Right cardiac atrium (tissue), 5 donors: ENCODE data around the gene ME3. TPM values are rescaled to one million over a fixed set of nuclear protein-coding genes. Genes with fewer than 3 reads are reported as not detected.

Experiments used
- ATAC-seq, 2 donors: fragments of 200-7000 bp; cut with Tn5 transposase; one replicate each; pipeline versions ENCODE4 v1.8.0 to v1.9.1; 2020; ENCODE audit warnings: moderate library complexity in 2 of 2, mild to moderate bottlenecking in 1 of 2
- DNase-seq, 3 donors: peaks; one replicate each; pipeline ENCODE4 v3.0.0-alpha.2; 2020
- H3K27ac ChIP-seq: one replicate; pipeline ENCODE4 v1.5.1; 2013; ENCODE audit warnings: mild to moderate bottlenecking, low read length, control low read depth, moderate library complexity
- H3K27me3 ChIP-seq: one replicate; pipeline ENCODE4 v1.6.1; 2013; ENCODE audit not compliant: control insufficient read depth, insufficient read depth
- H3K4me1 ChIP-seq: one replicate; pipeline ENCODE4 v1.6.1; 2013; ENCODE audit warnings: low read length; ENCODE audit not compliant: control insufficient read depth, insufficient read depth
- H3K4me3 ChIP-seq: one replicate; pipeline ENCODE4 v1.5.1; 2013; ENCODE audit warnings: low read length, control low read depth
- H3K9me3 ChIP-seq: one replicate; pipeline ENCODE4 v1.6.1; 2013; ENCODE audit warnings: low read length; ENCODE audit not compliant: control insufficient read depth
- WGBS: extraction: QIAGEN DNeasy Blood & Tissue Kit; methylation state at CpG from one replicate; pipeline ENCODE4 v1.1.7; 2013; 5-methylcytosine and 5-hydroxymethylcytosine counted together
- intact Hi-C, 4 donors: fragments of 100-400 bp; cut with DNase I; formaldehyde crosslinking; loops; one replicate each; pipeline versions ENCODE4 v1.11.0 to v1.14.0; 2022 to 2023
- polyA plus RNA-seq: library from polyadenylated mRNA; stranded (reverse); fragments of 200-250 nt; gene quantifications from one replicate; pipeline ENCODE4 v1.2.3, GENCODE V29; 2013
- total RNA-seq, 4 donors: library from RNA; stranded (reverse); fragmentation: NEBNext Ultra II Directional; extraction: Animal tissue kit (Norgen Biotek cat#: 25700); gene quantifications; one replicate each; pipeline ENCODE4 v1.2.1, GENCODE V29; 2021
- donor health status: healthy with polysubstance abuse.
- donor health status: DM: no; HTN: yes; CAD: no.
- donor health status: DM: no; HTN: no; CAD: no.
- donor health status: DM: no; HTN: yes; CAD: no; lungs with severe emphysema.
- donor health status: DM: yes; HTN: yes; CAD: no.

Gene ME3
- total and polyA plus RNA-seq, 5 donors, result 20.8 to 24.0 (median 23.6) TPM

DNA sequence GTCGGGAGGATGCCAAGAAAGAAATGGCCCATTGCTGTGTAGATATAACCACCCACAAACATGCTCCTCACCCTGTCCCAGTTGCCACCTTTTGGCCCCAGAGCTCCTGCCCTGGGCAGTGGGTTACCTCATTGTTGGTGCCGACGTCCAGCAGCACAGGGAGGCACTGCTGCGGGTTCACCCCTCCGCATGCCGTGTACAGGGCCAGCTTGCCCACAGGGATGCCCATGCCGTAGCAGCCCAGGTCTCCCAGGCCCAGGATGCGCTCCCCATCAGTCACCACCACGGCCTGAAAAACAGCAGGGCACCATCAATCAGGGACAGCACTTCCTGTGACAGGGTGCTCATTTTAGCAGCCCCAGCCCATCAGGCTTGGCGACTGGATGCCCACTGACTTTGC is 174.6 kb downstream of the ME3 start:
- DNase-seq (no peak), ATAC-seq (no peak)
- no peaks in the 10 kb centered on the region for H3K27me3 ChIP-seq
- intact Hi-C loops, result no loop called here
- no peaks in the 10 kb centered on the region for H3K9me3 ChIP-seq
- H3K4me1 ChIP-seq, result peaks cover 7% of the 10 kb centered on the region
- no peak overlapping the region for H3K27ac ChIP-seq
- no peak overlapping the region for H3K4me3 ChIP-seq
- WGBS, result 89% methylated on average over 10 of the region's 10 CpGs

DNA sequence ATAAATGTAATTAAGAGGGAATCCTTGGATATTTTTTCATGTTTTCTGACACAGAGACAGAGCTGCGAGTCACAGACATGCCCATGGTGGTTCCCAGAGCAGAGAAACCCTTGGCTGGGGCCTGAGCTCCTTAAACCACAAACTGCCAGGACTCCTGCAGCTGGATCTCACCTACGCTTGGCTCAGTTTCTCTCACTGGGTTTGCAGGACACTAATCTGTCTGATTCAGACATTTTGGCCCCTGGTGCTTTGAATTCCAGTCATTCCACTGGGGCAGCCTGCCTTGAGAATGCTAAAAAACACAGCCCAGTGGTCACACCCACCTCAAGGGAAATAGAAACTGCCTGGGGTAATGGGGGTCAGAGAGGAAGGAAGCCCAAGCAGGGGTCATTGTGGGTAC is 175.1 kb downstream of the ME3 start:
- no peak for ATAC-seq

DNA sequence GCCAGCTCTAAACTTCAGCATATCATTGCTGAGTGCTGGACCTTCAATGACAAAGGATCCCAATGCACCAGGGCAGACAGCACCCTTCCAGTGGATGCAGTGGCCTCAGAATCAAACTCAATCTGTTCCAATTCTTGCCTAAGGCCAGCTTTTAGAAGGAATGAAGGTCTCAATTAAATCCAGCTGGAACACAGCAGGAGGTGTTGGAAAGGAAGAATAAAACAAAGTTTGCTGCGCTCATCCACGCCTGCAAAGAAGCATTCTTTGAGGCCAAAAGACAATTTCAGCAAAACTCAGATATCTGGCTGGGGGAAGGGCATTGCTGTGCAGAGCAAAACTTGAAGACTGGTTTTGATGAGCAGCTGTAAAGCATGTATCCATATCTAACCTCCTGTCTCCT is 177.1 kb downstream of the ME3 start:
- intact Hi-C loops, result no loop called here
- Histone ChIP-seq H3K27ac (no peak overlapping the region), H3K4me1 (peaks cover 7% of the 10 kb centered on the region), H3K9me3 (no peaks in the 10 kb centered on the region), H3K27me3 (no peaks in the 10 kb centered on the region), H3K4me3 (no peak overlapping the region)
- 84% methylated on average over 2 of the region's 2 CpGs for WGBS
- DNase-seq, result no peak
- no peak for ATAC-seq

More for the DNA sequence above, 175.1 kb downstream of the ME3 start:
- H3K9me3 ChIP-seq, result no peaks in the 10 kb centered on the region
- intact Hi-C loops, result no loop called here
- no peak overlapping the region for H3K4me3 ChIP-seq
- no peak overlapping the region for H3K27ac ChIP-seq
- WGBS, result 90% methylated on average over 2 of the region's 2 CpGs
- H3K4me1 ChIP-seq, result peaks cover 9% of the 10 kb centered on the region
- no peak for DNase-seq
- H3K27me3 ChIP-seq, result no peaks in the 10 kb centered on the region

DNA sequence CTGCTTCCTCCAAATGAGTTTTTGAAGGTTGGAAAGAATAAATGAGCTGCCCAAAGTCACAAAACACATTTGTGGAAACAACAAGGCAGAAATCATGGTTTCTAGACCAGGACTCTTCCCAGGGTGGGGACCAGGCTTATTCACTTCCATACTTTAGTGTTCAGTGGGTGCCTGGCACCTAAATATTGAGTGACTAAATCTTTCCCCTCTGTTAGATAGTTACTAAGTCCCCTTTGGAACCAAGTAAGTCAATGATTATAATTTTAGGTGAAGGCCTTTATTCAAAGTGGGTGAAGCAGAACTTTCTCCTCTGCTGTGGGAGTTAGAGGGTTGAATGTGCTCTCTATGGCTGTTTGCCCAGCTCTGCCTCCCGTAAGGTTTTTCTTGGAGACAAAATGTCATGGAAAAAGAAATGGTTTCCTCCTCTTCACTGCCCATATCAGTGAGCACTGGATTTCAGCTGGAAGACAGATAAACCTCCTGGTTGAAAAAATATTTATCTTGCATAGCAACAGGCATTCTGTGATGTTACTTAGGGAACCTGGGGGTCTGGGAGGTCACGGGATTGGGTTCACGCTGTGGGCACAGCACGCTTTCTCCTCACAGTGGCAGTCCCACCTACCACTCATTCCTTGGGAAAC is 179.9 kb downstream of the ME3 start:
- intact Hi-C loops, result no loop called here
- DNase-seq (peak in 2 of 3 donors; percentile 52 to 71), ATAC-seq (peak; percentile 66 to 85)
- no peak overlapping the region for H3K27ac ChIP-seq
- no peaks in the 10 kb centered on the region for H3K9me3 ChIP-seq
- H3K4me1 ChIP-seq, result peaks cover 4% of the 10 kb centered on the region
- 37% methylated on average over 4 of the region's 4 CpGs for WGBS
- no peaks in the 10 kb centered on the region for H3K27me3 ChIP-seq
- no peak overlapping the region for H3K4me3 ChIP-seq

DNA sequence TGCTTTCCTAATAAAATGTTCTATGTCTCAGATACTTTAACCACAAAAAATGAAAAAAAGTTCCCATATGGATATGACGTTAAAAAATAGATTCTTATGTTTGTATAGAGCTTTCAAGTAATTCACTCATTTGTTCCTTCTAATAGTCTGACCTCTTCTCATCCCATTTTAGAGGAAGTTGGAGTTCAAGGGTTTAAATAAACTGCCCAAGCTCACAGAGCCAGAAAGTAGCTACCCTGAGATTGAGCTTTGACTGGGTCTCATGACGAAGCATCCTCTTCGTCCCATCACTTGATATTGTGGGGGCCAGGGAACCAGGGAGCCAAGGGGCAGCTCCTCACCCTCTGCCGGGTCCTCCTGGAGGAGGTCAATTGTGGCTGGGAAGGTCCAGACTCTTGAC is 181.4 kb downstream of the ME3 start:
- WGBS, result 81% methylated on average over 4 of the region's 4 CpGs
- Histone ChIP-seq H3K4me1 (peaks cover 7% of the 10 kb centered on the region), H3K27me3 (no peaks in the 10 kb centered on the region), H3K4me3 (no peak overlapping the region), H3K27ac (no peak overlapping the region), H3K9me3 (no peaks in the 10 kb centered on the region)
- DNase-seq (no peak), ATAC-seq (peak in 1 of 2 donors; percentile 8)
- intact Hi-C loops, result no loop called here

DNA sequence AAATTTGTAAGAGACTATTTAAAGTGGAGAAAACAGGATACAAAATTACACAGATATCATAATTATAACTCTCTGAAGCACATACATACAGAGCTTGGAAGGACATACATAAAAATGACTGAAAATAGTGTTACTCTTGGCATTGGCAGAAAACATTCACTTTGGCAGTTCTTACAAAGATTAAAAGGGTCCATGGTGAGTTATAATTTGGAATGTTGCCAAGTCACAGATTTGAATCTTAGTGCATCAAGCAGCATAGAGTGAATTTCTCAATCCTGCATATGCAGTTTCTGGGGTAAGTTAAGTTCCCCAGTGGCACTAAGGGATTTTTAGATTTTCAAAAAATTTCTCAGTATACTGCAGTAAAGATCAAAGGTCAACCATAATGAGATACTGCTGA is 181.8 kb downstream of the ME3 start:
- Histone ChIP-seq H3K4me1 (peaks cover 7% of the 10 kb centered on the region), H3K27me3 (no peaks in the 10 kb centered on the region), H3K27ac (no peak overlapping the region), H3K9me3 (no peaks in the 10 kb centered on the region), H3K4me3 (no peak overlapping the region)
- intact Hi-C loops, result no loop called here
- DNase-seq (no peak), ATAC-seq (no peak)

DNA sequence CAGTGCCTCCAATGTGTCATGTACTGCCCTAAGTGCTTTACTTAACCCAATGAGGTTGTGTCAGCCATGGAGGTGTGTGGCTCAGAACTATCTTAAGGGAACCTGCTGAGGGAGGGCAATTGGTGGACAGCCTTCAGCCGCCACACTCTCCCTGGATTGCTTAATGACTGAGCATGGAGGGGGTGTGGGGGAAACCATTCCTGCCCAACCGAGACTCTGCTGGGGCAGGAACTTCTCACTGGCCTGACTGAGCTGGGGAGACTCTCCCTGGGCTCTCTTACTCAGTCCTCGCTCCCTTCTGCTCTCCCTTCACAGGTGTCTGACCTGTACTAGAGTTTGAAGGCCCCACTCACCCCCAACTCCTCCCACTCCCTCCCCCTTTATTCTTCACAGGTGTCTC is 183.0 kb downstream of the ME3 start:
- no peak overlapping the region for H3K27ac ChIP-seq
- DNase-seq (no peak), ATAC-seq (no peak)
- H3K9me3 ChIP-seq, result no peaks in the 10 kb centered on the region
- intact Hi-C loops, result no loop called here
- 96% methylated on average over 3 of the region's 3 CpGs for WGBS
- H3K4me1 ChIP-seq, result peaks cover 7% of the 10 kb centered on the region
- H3K4me3 ChIP-seq, result no peak overlapping the region
- no peaks in the 10 kb centered on the region for H3K27me3 ChIP-seq

DNA sequence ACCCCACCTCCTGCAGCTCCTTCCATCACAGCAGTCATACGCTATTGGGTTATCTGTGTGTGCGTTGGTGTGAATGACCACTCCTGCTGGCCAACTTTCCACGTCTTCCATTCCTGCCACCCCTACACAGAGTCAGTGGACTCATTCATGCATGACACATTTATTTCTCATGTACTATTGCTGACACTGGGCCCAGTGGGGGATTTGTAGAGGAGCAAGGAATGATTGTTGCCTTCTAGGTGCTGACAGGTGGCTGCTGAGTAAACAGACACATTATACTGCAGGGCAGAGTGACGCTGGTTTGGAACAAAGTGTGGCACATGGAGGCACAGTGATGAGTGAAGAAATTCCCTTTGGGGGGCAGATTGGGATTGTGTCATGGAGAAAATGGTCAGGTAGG is 183.9 kb downstream of the ME3 start:
- 87% methylated on average over 4 of the region's 4 CpGs for WGBS
- Histone ChIP-seq H3K4me3 (no peak overlapping the region), H3K4me1 (peaks cover 11% of the 10 kb centered on the region), H3K27me3 (no peaks in the 10 kb centered on the region), H3K9me3 (no peaks in the 10 kb centered on the region), H3K27ac (no peak overlapping the region)
- no peak for ATAC-seq
- intact Hi-C loops, result no loop called here
- DNase-seq, result no peak

DNA sequence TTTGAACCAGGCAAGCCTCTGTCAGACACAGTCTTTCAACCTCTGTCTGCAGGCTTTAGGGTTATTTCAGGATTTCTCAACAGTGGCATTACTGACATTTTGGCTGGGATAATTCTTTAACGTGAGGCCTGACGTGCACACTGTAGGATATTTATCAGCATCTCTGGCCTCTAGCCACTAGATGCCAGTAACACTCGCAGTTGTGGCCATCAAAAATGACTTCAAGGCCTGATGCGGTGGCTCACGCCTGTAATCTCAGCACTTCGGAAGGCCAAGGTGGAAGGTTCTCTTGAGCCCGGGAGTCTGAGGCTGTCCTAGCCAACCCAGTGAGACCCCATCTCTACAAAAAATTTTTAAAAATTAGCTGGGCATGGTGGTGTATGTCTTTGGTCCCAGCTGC is 184.7 kb downstream of the ME3 start:
- H3K4me3 ChIP-seq, result no peak overlapping the region
- intact Hi-C loops, result no loop called here
- no peaks in the 10 kb centered on the region for H3K9me3 ChIP-seq
- WGBS, result 81% methylated on average over 7 of the region's 7 CpGs
- H3K27me3 ChIP-seq, result no peaks in the 10 kb centered on the region
- DNase-seq (no peak), ATAC-seq (no peak)
- peaks cover 13% of the 10 kb centered on the region for H3K4me1 ChIP-seq
- H3K27ac ChIP-seq, result no peak overlapping the region

DNA sequence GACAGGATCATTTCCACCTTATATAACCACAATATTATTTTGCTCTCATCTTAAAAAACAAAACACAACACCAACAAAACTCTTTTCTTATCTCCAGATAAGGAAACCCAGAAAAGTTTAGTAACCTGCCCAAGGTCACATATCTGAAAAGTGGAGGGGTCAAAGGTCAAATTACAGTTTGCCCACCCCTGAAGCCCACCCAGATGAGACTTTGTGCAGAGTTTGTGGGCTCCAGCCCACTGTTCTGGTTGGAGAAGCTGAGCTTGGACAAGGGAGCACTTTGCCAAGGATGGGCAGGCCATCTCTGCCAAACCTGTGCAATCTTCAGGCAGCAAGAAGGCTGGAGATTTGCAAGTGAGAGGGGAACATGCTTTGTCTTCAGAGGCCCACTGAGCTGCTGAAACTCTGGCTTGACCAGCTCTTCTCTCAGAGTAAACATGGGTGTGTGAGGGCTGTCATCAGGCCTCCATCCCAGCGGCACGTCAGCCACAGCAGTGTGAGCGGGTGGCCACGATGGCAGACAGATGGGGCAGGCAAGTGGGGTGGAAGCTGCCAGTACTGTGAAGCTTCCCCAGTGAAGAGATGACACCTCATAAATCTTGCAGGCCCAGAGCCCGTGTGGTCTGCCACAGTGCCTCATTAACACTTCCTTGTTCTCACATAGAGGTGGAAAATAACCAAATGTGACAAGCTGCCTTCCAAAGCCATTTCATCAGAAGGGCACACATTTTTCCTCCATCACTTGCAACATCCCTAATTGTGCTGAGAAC is 186.0 kb downstream of the ME3 start:
- peak in 2 of 3 donors; percentile 72 to 83 for DNase-seq
- WGBS, result 53% methylated on average over 5 of the region's 5 CpGs
- intact Hi-C loops, result no loop called here

DNA sequence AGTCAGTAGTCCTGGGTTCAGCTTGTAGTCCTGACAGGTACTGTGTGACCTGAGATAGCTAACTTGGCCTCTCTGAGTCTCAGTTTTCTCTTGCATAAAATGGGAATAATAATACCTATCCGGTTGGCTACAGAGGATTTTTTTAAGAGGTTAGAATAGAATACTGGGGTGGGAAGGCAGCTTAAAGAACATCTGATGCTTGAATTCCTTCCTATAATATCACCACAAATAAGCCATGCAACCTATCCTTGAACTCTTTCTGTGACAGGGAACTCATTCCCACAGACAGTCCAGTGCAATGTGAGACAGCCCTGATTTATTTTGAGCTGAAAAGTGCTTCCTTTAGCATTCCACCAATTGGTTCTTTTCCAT is 187.6 kb downstream of the ME3 start:
- H3K27ac ChIP-seq, result peak overlapping the region; percentile 20
- no peaks in the 10 kb centered on the region for H3K27me3 ChIP-seq
- intact Hi-C loops, result no loop called here
- no peak overlapping the region for H3K4me3 ChIP-seq
- ATAC-seq, result no peak
- H3K9me3 ChIP-seq, result no peaks in the 10 kb centered on the region
- peaks cover 14% of the 10 kb centered on the region for H3K4me1 ChIP-seq
- 89% methylated on average over 1 of the region's 1 CpG for WGBS
- DNase-seq, result no peak

More for the DNA sequence above, 186.0 kb downstream of the ME3 start:
- H3K9me3 ChIP-seq, result no peaks in the 10 kb centered on the region
- peak overlapping the region; percentile 0 for H3K27ac ChIP-seq
- peak; percentile 1 to 65 for ATAC-seq
- no peak overlapping the region for H3K4me3 ChIP-seq
- H3K4me1 ChIP-seq, result peaks cover 14% of the 10 kb centered on the region
- no peaks in the 10 kb centered on the region for H3K27me3 ChIP-seq
